H9 (cell line): ENCODE measurements around the gene DTNB. TPM values are rescaled to one million over a fixed set of nuclear protein-coding genes. Genes with fewer than 3 reads are reported as not detected.

ENCODE experiments used
- DNase-seq: peaks from one replicate; pipeline ENCODE4 v3.0.0-alpha.2; 2017
- H2AFZ ChIP-seq: one replicate; pipeline ENCODE4 v1.6.1; 2013; ENCODE audit warnings: mild to moderate bottlenecking, low read length, control low read depth, moderate library complexity
- H2AK5ac ChIP-seq: 2 replicates; pipeline ENCODE4 v1.6.1; 2013; ENCODE audit warnings: low read length, control low read depth, mixed read lengths; ENCODE audit not compliant: insufficient read length
- H2BK120ac ChIP-seq: one replicate; pipeline ENCODE4 v1.6.1; 2013; ENCODE audit warnings: low read depth, mild to moderate bottlenecking, low read length, control low read depth, inconsistent platforms; ENCODE audit not compliant: poor library complexity, severe bottlenecking
- H2BK12ac ChIP-seq: 2 replicates; pipeline ENCODE4 v1.6.1; 2013; ENCODE audit warnings: low read length, control low read depth, mixed read lengths, low read depth; ENCODE audit not compliant: insufficient read length
- H2BK15ac ChIP-seq: 2 replicates; pipeline ENCODE4 v1.6.1; 2013; ENCODE audit warnings: low read depth, low read length, control low read depth
- H2BK20ac ChIP-seq: one replicate; pipeline ENCODE4 v1.6.1; 2013; ENCODE audit warnings: low read depth, mild to moderate bottlenecking, low read length, control low read depth, inconsistent platforms; ENCODE audit not compliant: poor library complexity, severe bottlenecking
- H2BK5ac ChIP-seq: 2 replicates; pipeline ENCODE4 v1.6.1; 2013; ENCODE audit warnings: low read length, control low read depth, mixed read lengths; ENCODE audit not compliant: insufficient read length
- H3K14ac ChIP-seq: 2 replicates; pipeline ENCODE4 v1.6.1; 2013; ENCODE audit warnings: low read length, control low read depth; ENCODE audit not compliant: insufficient read depth
- H3K18ac ChIP-seq: 2 replicates; pipeline ENCODE4 v1.6.1; 2013; ENCODE audit warnings: low read depth, mild to moderate bottlenecking, mixed read lengths, low read length, control low read depth; ENCODE audit not compliant: insufficient read length
- H3K23ac ChIP-seq: 2 replicates; pipeline ENCODE4 v1.6.1; 2013; ENCODE audit warnings: low read length, control low read depth, mixed read lengths, low read depth; ENCODE audit not compliant: insufficient read length
- H3K23me2 ChIP-seq: 2 replicates; pipeline ENCODE4 v1.6.1; 2013; ENCODE audit warnings: low read depth, mild to moderate bottlenecking, mixed read lengths, low read length, control low read depth; ENCODE audit not compliant: insufficient read length, poor library complexity, severe bottlenecking
- H3K27ac ChIP-seq: 2 replicates; pipeline ENCODE4 v1.5.1; 2013; ENCODE audit warnings: low read length, control low read depth, mixed read lengths, low read depth; ENCODE audit not compliant: insufficient read length
- H3K27me3 ChIP-seq: 2 replicates; pipeline ENCODE4 v1.6.1; 2013; ENCODE audit warnings: low read length, control low read depth, inconsistent platforms; ENCODE audit not compliant: insufficient read depth
- H3K4ac ChIP-seq: 2 replicates; pipeline ENCODE4 v1.6.1; 2013; ENCODE audit warnings: low read depth, mild to moderate bottlenecking, control low read depth, inconsistent platforms, low read length, moderate library complexity
- H3K4me1 ChIP-seq: 2 replicates; pipeline ENCODE4 v1.6.1; 2013; ENCODE audit warnings: low read length, control low read depth, inconsistent platforms; ENCODE audit not compliant: insufficient read depth
- H3K4me2 ChIP-seq: 2 replicates; pipeline ENCODE4 v1.6.1; 2013; ENCODE audit warnings: low read length, control low read depth, mixed read lengths; ENCODE audit not compliant: insufficient read length, insufficient read depth
- H3K56ac ChIP-seq: 2 replicates; pipeline ENCODE4 v1.6.1; 2013; ENCODE audit warnings: low read depth, mild to moderate bottlenecking, mixed read lengths, low read length, control low read depth; ENCODE audit not compliant: insufficient read length
- H3K79me1 ChIP-seq: 2 replicates; pipeline ENCODE4 v1.6.1; 2013; ENCODE audit warnings: low read depth, mild to moderate bottlenecking, moderate library complexity, low read length, control low read depth, inconsistent platforms; ENCODE audit not compliant: insufficient read depth, poor library complexity, severe bottlenecking
- H3K79me2 ChIP-seq: 2 replicates; pipeline ENCODE4 v1.6.1; 2013; ENCODE audit warnings: low read length, control low read depth, inconsistent platforms; ENCODE audit not compliant: insufficient read depth
- H3K9ac ChIP-seq: 2 replicates; pipeline ENCODE4 v1.6.1; 2013; ENCODE audit warnings: low read length, control low read depth, mixed read lengths; ENCODE audit not compliant: insufficient read length; ENCODE audit errors: extremely low read depth
- H3K9me3 ChIP-seq: one replicate; pipeline ENCODE4 v1.6.1; 2013; ENCODE audit warnings: low read depth, low read length, inconsistent platforms; ENCODE audit not compliant: control insufficient read depth
- H3T11ph ChIP-seq: one replicate; pipeline ENCODE4 v1.6.1; 2013; ENCODE audit warnings: mild to moderate bottlenecking, low read length, control low read depth, inconsistent platforms
- H4K20me1 ChIP-seq: one replicate; pipeline ENCODE4 v1.6.1; 2013; ENCODE audit not compliant: control insufficient read depth, insufficient read length, insufficient read depth
- H4K5ac ChIP-seq: 2 replicates; pipeline ENCODE4 v1.6.1; 2013; ENCODE audit warnings: low read depth, mild to moderate bottlenecking, mixed read lengths, low read length, control low read depth; ENCODE audit not compliant: insufficient read length
- H4K8ac ChIP-seq: replicated peaks from 2 replicates; pipeline ENCODE4 v1.6.1; 2013; ENCODE audit warnings: low read length, control low read depth, mixed read lengths, low read depth; ENCODE audit not compliant: insufficient read length
- H4K91ac ChIP-seq: 2 replicates; pipeline ENCODE4 v1.6.1; 2013; ENCODE audit warnings: low read depth, mild to moderate bottlenecking, moderate library complexity, mixed read lengths, low read length, control low read depth; ENCODE audit not compliant: insufficient read length
- H3K27ac Mint-ChIP-seq, 3 experiments: 2 replicates in 2 of 3; 3 replicates in 1 of 3; pipeline ENCODE4 v1.8.0; 2020 to 2021; ENCODE audit warnings: mixed read lengths in 3 of 3, mild to moderate bottlenecking in 1 of 3, moderate library complexity in 1 of 3
- H3K27me3 Mint-ChIP-seq: 2 replicates; pipeline ENCODE4 v1.8.0; 2021; ENCODE audit warnings: low read depth, mild to moderate bottlenecking, moderate library complexity, mixed read lengths
- H3K36me3 Mint-ChIP-seq, 3 experiments: 2 replicates in 2 of 3; 3 replicates in 1 of 3; pipeline ENCODE4 v1.8.0; 2020 to 2021; ENCODE audit warnings: low read depth in 3 of 3, mixed read lengths in 3 of 3; ENCODE audit not compliant: insufficient read depth in 1 of 3
- H3K4me1 Mint-ChIP-seq, 2 experiments: 2 replicates each; pipeline ENCODE4 v1.8.0; 2020; ENCODE audit warnings: mixed read lengths in 2 of 2
- H3K4me3 Mint-ChIP-seq, 2 experiments: 2 replicates in 1 of 2; 3 replicates in 1 of 2; pipeline ENCODE4 v1.8.0; 2020 to 2021; ENCODE audit warnings: mild to moderate bottlenecking in 2 of 2, mixed read lengths in 2 of 2, moderate library complexity in 1 of 2
- H3K9me3 Mint-ChIP-seq, 2 experiments: 2 replicates in 1 of 2; 3 replicates in 1 of 2; pipeline ENCODE4 v1.8.0; 2020; ENCODE audit warnings: mild to moderate bottlenecking in 2 of 2, mixed read lengths in 2 of 2, moderate library complexity in 1 of 2
- WGBS: extraction: QIAGEN DNeasy Blood & Tissue Kit; methylation state at CpG from one replicate; pipeline ENCODE4 v1.1.7; 2013; ENCODE audit warnings: missing lambda C conversion rate, low lambda C conversion rate, mixed read lengths; ENCODE audit not compliant: insufficient read length; ENCODE audit errors: extremely low coverage; 5-methylcytosine and 5-hydroxymethylcytosine counted together
- total RNA-seq: library from RNA; stranded (reverse); gene quantifications from 2 replicates; pipeline ENCODE4 v1.2.1, GENCODE V29; 2021
- TF ChIP-seq, protein P1 (sequence below): fragments of 200-600 bp; sonication (generic); conservative IDR thresholded peaks from 3 replicates; pipeline ENCODE4 v1.8.0; 2021; ENCODE audit warnings: antibody characterized with exemption, mild to moderate bottlenecking

DTNB gene
- total RNA-seq, 1 experiment from 2014 or later = 26.7 TPM

GRCh38 chr2:25397777-25398176 lies 275.6 kb downstream of the DTNB start:
- TF ChIP-seq, protein P1, sequence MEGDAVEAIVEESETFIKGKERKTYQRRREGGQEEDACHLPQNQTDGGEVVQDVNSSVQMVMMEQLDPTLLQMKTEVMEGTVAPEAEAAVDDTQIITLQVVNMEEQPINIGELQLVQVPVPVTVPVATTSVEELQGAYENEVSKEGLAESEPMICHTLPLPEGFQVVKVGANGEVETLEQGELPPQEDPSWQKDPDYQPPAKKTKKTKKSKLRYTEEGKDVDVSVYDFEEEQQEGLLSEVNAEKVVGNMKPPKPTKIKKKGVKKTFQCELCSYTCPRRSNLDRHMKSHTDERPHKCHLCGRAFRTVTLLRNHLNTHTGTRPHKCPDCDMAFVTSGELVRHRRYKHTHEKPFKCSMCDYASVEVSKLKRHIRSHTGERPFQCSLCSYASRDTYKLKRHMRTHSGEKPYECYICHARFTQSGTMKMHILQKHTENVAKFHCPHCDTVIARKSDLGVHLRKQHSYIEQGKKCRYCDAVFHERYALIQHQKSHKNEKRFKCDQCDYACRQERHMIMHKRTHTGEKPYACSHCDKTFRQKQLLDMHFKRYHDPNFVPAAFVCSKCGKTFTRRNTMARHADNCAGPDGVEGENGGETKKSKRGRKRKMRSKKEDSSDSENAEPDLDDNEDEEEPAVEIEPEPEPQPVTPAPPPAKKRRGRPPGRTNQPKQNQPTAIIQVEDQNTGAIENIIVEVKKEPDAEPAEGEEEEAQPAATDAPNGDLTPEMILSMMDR = no peak
- no CpG with 5 or more reads among the region's 4 CpGs for whole genome bisulfite sequencing
- no peaks in the 10 kb centered on the region for H3K23me2 ChIP-seq
- no peak overlapping the region for H3K9ac ChIP-seq
- no peak overlapping the region for H2BK12ac ChIP-seq
- no peak for DNase-seq
- H3K27ac Mint-ChIP-seq = peak overlapping the region in 2 of 3 experiments; percentile 42 to 88; a peak in 1 of 7 replicates
- H3K4me3 Mint-ChIP-seq = no peak overlapping the region
- no peak overlapping the region for H4K8ac ChIP-seq
- H4K91ac ChIP-seq = no peak overlapping the region
- H3K27me3 ChIP-seq = no peaks in the 10 kb centered on the region
- peaks cover 10 to 13% of the 10 kb centered on the region in 2 experiments for H3K4me1 Mint-ChIP-seq
- no peak overlapping the region for H3K56ac ChIP-seq
- no peak overlapping the region for H3K4me2 ChIP-seq
- H2AK5ac ChIP-seq = no peak overlapping the region
- H2AFZ ChIP-seq = no peak overlapping the region
- no peaks in the 10 kb centered on the region for H3K79me1 ChIP-seq
- no peaks in the 10 kb centered on the region for H4K20me1 ChIP-seq
- H3K9me3 Mint-ChIP-seq = no peaks in the 10 kb centered on the region
- H3K79me2 ChIP-seq = no peaks in the 10 kb centered on the region; the same call in 1 of the 2 replicates
- H4K5ac ChIP-seq = no peak overlapping the region
- H3T11ph ChIP-seq = no peak overlapping the region
- H3K27ac ChIP-seq = no peak overlapping the region
- no peak overlapping the region for H2BK15ac ChIP-seq
- H3K18ac ChIP-seq = no peak overlapping the region
- no peaks in the 10 kb centered on the region for H3K27me3 Mint-ChIP-seq
- no peak overlapping the region for H3K23ac ChIP-seq
- H2BK120ac ChIP-seq = no peak overlapping the region
- H2BK5ac ChIP-seq = no peak overlapping the region
- H3K36me3 Mint-ChIP-seq = no peaks in the 10 kb centered on the region; a peak in 2 of 7 replicates
- H3K14ac ChIP-seq = no peak overlapping the region
- H3K4me1 ChIP-seq = no peaks in the 10 kb centered on the region; the same call in 1 of the 2 replicates
- no peaks in the 10 kb centered on the region for H3K9me3 ChIP-seq
- no peak overlapping the region for H2BK20ac ChIP-seq
- no peak overlapping the region for H3K4ac ChIP-seq
